Stimulated activated CD8-positive, alpha-beta memory T cell treated with anti-CD3 and anti-CD28 coated beads, Interleukin-15, amount 100 ng/mL, for 1 hour (primary cell): ENCODE results near the gene MTCP1.
A peak's percentile ranks its signal among the peaks of the same experiment; 100 is the strongest.

Experiments used
- DNase-seq: peaks from one replicate; pipeline ENCODE4 v3.0.0-alpha.2; 2020; ENCODE audit warnings: low read depth

MTCP1 gene, protein sequence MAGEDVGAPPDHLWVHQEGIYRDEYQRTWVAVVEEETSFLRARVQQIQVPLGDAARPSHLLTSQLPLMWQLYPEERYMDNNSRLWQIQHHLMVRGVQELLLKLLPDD

GRCh38 chrX:155070975-155071693 is at the start of gene MTCP1, which contains the start of the genes BRCC3 and CMC4:
Gene MTCP1, minus strand, starts transcription at chrX:155071136. Its CDS starts 5,126 bp downstream, at chrX:155066010.
Gene BRCC3, plus strand, starts transcription at chrX:155071508. Its CDS starts 20 bp downstream, at chrX:155071528.
Gene CMC4, minus strand, starts transcription at chrX:155071136. Its CDS starts 7,113 bp downstream, at chrX:155064023.
- peak; percentile 42 for DNase-seq

GRCh38 chrX:155115174-155115819 is 44.4 kb upstream of the MTCP1 start:
- no peak for DNase-seq

- no peak for DNase-seq
Measured at GRCh38 chrX:155113097-155113496, 42.2 kb upstream of the MTCP1 start.

DNA sequence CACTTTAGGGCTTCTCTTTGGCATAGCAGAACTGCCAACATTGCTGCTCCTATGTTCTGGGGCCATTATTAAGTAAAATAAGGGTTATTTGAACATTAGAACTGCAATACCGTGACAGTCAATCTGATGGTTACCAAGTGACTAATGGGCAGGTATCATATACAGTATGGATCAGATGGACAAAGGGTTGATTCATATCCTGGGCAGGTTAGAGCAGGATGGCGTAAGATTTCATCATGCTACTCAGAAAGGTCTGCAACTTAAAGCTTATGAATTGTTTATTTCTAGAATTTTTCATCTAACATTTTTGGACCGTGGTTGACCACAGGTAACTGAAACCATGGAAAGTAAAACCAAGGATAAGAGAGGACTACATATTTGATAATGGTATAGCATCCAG is 41.2 kb upstream of the MTCP1 start:
- DNase-seq = no peak

DNA sequence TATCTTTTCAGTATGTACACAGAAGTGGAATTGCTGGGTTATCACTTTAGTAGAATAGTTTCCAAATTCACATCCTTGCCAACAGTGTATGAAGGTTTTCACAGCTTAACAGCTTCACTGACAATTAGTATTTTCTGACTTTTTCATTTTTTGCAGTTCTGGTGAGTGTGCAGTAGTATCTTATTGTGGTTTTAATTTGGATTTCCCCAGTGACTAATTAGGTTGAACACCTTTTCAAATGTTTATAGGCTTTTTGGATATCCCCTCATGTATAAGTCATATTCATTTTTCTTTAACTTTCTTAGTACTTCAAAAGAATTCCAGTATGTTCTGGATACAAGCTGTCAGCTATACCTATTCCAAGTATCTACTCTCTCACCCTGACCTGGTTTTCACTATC is 37.5 kb upstream of the MTCP1 start:
- no peak for DNase-seq

DNA sequence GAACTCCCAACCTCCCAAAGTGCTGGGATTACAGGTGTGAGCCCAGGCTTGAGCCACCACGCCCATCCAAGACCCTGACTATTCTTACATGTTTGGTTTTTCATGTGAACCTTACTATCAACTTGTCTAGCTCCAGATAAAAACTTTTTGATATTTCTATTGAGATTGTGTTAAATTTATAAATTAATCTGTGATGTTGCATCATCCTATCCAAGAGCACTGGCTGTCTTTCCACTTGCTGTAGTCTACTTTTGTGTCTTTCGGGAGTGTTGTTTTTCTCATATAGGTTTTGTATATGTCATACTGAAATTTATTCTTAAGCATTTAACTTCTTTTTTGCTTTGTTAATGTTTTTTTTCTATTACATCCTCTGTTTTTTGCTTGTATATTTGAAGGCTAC is 35.0 kb upstream of the MTCP1 start:
- DNase-seq = no peak

GRCh38 chrX:155094468-155095061 is 23.6 kb upstream of the MTCP1 start:
- no peak for DNase-seq

DNA sequence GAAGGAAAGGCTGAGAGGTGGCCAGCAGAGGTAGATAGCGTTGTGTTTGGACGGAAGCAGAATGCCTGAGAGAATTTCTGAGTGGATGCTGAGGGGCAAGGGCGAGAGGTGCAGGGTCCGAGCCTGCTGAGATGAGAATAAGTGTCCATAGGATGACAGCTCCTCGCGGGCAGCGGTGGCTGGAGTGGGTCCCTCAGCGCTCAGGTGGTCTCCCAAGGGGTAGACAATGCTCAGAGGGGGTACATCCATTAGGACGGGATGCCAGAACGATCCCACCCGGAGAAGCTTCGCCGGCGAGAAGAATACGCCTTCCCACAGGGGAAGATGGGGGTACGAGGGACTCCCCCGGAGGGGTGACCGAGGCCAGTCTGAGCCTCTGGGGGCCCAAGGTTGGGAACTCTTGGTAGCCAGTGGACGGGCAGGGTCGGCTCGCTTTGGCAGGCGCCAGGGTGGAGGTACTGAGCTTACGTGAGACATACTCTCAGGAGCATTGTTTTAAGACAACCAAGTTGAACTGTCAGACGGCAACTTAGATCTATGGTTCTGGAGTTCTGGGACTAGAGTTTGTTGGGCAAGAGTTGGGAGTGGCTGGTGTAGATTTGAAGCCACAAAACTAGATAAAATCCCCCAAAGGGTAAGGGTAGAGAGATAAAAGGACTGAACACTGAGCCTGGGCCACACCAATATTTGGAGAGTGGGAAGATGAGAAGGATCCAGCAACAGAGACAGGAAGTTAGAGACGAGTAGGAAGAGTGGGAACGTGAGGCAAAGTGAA is 16.2 kb upstream of the MTCP1 start:
- no peak for DNase-seq

DNA sequence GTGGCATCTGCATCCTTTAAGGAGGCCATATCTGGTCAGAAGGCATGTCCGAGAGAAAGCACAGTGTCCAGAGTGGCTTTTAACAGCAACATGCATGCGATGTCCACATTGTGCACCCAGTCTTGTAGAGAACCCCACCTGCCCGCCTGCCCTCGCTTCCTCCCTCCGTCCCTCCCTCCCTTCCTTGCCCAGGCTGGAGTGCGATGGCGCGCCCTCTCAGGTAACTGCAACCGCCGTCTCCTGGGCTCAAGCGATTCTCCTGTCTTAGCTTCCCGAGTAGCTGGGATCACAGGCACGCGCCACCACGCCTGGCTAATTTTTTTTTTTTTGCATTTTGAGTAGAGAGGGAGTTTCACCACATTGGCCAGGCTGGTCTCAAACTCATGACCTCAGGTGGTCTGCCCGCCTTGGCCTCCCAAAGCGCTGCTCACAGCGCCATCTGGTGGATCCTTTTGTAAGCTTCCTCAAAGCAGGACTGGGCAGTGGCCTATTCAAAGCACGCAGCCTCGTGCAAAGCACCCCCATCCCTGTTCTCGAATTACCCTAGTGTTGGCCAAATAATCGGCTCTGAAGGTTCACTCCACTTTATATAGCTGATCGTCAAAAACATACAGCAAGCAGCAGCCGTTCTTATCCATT is 15.4 kb upstream of the MTCP1 start:
- peak; percentile 12 for DNase-seq

DNA sequence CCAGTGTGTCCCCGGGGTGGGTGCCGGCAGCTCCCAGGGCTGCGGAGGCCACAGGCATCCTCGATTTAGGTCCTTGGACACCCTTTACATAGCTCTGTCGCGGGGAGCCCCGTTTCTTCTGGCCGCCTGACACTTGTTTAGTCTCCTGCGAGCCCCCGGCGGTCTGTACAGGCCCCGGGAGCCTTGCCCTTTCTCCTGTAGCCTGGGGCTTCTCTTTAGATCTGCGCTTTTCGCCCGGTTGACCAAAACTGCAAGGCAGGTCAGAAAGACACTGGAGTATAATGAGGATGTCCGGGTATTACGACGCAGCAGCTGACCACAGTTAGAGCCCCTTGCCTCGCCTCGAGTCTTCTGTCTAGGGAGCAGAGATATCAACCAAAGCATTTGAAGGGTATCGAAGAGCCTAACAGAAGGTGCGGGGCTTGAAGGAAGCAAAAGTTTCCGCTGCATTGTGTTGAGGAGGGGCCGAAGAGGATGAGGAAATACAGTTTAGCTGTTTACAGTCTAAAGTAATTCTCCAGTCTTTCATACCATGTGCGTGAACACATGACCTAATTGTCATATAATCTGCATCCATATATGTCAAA is 851 bp upstream of the MTCP1 start:
- no peak for DNase-seq

GRCh38 chrX:155070663-155070974 is 317 bp downstream of the MTCP1 start:
- no peak for DNase-seq

DNA sequence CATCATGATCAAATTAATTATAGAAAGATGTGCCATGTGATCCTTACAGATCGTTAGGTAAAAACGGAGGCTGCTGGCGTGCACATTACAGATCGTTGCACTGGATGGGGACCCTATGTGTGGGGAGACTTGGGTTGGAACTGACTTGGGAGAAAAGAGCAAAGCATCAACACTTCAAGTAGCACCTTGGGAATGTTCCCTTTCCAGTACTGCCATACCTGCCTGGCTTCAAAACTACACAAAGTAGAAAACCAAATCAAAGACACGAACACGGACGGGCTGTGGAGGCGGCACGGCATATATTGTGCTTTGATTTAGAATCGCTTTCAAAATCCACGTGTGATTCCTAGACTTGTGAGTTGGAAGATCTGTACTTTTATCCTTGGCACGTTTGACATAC is 898 bp downstream of the MTCP1 start:
- no peak for DNase-seq

DNA sequence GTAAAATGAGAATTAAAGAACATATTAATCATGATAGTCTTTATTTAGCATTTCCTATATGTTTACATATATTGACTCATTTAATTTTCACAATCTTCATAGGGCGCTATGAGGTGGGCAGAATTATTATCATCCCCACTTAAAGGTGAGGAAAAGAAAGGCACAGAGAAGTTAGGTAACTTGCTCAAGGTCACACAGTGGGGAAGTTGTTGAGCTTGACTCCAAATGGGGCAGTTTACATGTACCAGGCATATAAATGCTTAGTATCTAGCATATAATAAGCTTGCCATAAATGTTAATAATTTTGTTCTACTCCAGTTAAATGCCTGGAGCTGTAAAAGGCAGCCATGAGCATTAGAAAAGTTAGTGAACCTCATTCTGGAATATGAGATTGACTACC is 1.5 kb downstream of the MTCP1 start:
- DNase-seq = no peak

- DNase-seq = no peak
Measured at GRCh38 chrX:155068165-155068564, 2.8 kb downstream of the MTCP1 start.

DNA sequence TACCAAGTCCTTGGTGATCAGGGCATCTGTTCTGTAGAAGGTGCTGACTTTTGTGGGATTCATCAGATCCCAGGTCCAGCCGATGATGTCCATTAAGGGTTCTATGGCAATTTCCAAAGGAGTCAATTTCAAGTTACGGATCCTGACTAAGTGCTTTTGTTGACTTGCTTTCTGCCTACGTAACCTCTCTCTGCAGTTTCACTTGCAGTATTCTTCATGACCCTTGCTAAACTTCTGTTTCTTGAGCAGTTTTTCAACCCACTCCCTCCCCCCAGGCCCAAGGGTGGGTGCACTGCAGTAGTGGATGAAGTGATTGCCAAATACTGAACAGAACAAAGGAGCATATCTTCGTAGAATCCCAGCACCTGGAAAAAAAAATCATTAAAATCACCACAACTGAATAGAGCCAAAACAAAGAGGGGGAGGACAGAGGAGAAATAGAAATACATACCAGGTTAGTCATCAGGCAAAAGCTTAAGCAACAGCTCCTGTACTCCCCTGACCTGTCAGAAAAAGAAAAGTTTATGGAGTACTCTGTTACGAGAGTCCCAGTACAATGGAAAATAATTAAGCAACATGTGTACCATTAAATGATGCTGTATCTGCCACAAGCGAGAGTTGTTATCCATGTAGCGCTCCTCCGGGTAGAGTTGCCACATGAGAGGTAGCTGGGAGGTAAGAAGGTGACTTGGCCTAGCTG is 5.8 kb downstream of the MTCP1 start:
- DNase-seq = no peak

- DNase-seq = no peak
Measured at GRCh38 chrX:155061760-155062159, 9.2 kb downstream of the MTCP1 start.

GRCh38 chrX:155056877-155057792 is 13.8 kb downstream of the MTCP1 start:
- DNase-seq = no peak

- no peak for DNase-seq
Measured at GRCh38 chrX:155056471-155056870, 14.5 kb downstream of the MTCP1 start.

- DNase-seq = no peak
Measured at GRCh38 chrX:155055494-155055893, 15.4 kb downstream of the MTCP1 start.

GRCh38 chrX:155054255-155054654 is 16.7 kb downstream of the MTCP1 start:
- DNase-seq = no peak
